ENCODE measurements around the gene NINJ1.

NINJ1 gene

DNA sequence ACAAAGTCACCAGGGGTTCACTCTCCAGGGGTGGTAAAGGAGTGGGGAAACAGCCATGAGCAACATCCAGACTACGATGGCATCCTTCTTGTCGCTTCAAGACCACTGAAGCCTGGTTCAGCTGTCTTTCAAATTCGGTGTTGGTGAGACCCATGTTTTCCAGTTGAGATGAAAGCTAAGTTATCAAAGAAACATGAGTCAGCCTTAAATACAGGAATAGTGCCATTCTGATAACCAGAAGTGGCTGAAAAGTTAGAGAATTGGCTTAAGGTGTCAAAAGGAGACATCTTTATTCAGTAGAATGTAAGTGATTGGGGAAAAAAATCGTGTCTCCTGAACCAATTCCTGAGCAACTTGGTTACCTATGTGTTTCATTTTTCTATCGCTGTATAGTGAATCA, 45.0 kb downstream of the NINJ1 start:
- DNase-seq (ENCODE audit: low read depth in 1 of 2, low spot score in 1 of 2), result no peak
- no peak for TF ChIP-seq JUND (IDR thresholded peaks at IDR 0.05; ENCODE audit: low read depth)
- in situ Hi-C loops (cut with HindIII; ENCODE audit: low pct_unique_long_range_greater_than_20kb, low sequenced_read_pairs), result no loop called here

DNA sequence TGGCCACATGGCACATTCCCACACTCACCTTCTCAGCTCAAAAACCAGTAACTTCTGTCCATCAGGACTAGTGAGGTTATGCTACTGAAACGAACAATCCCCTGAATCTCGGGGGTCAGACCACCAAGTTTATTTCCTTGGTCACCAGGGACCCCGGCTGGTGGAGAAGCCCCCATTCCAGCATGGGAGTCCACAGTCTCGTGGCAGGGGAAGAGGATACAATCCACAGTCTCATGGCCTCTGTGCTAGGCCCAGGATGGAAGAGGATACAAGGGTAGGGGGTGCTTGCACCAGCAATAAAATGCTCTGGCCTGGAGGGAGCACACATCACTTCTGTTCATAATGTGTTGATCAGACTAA, 45.4 kb downstream of the NINJ1 start:
- no peak for TF ChIP-seq JUND (IDR thresholded peaks at IDR 0.05; ENCODE audit: low read depth)
- in situ Hi-C loops (cut with HindIII; ENCODE audit: low pct_unique_long_range_greater_than_20kb, low sequenced_read_pairs), result no loop called here
- DNase-seq (ENCODE audit: low read depth in 1 of 2, low spot score in 1 of 2), result no peak

DNA sequence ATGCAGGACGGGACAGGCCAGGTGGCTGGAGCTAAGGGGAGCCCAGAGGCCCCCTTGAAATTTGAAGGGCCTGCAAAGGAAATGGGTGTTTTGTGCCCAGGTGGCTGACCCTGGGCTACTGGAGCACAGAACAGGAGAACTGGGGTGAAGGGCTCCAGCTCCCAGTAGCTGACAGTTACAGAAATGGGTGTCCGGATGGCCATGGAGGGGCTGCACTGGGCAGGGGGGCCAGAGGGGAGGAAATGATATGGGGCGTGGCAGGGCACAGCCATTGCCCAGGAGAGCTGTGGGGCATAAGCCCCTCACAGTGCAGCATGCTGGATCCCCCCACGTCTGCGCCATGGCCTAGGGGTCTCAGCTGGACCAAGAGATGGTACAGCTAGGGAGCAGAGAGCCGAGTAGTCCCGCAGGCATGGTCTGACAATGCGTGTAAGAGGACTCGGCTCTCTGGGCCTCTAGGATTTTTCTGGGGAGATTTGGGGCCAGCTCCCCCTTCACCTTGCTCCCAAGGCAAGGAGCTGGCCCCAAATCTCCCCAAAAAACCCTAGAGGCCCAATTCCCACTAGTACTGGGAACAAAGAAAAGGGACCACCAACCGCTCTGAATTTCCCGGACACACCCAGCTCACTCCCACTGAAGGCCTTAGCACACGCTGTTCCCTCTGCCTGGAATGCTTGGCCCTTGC, 45.9 kb downstream of the NINJ1 start:
- no peak for DNase-seq (ENCODE audit: low read depth in 1 of 2, low spot score in 1 of 2)
- TF ChIP-seq JUND (IDR thresholded peaks at IDR 0.05; ENCODE audit: low read depth), result no peak
- in situ Hi-C loops (cut with HindIII; ENCODE audit: low pct_unique_long_range_greater_than_20kb, low sequenced_read_pairs), result no loop called here

DNA sequence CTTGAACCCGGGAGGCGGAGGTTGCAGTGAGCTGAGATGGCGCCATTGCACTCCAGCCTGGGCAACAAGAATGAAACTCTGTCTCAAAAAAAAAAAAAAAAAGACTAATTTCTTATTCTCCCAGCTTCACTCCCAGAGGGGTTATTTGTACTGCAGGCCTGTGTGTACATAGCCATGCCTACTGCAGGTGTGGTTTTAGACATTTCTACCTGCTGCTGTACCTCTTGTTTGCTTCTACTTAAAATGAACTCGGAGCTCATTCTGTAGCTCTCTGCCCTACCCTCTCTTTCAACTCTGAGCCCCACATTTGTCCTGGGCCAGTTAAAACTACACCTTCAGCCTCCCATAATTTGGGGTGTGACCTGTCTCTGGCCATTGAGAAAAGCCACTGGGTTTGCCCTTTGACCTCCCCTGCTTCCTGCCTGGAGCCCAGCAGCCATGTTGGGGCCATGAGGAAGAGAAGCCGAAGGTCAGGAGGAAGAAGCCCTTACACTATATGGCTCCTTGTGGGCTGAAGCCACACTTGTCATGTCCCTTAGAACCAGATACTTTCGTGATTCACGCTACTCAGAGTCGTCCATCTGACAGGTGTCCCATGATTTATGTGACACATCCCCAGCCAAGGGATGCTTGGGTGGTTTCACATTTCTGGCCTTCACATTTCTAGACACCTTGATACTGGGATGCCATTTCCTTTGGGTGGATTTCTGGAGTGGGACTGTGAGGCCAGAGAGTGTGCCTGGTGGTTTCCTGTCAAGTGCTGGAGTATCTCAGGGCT, 47.4 kb downstream of the NINJ1 start:
- in situ Hi-C loops (cut with HindIII; ENCODE audit: low pct_unique_long_range_greater_than_20kb, low sequenced_read_pairs), result no loop called here
- no peak for TF ChIP-seq JUND (IDR thresholded peaks at IDR 0.05; ENCODE audit: low read depth)
- no peak for DNase-seq (ENCODE audit: low read depth in 1 of 2, low spot score in 1 of 2)

DNA sequence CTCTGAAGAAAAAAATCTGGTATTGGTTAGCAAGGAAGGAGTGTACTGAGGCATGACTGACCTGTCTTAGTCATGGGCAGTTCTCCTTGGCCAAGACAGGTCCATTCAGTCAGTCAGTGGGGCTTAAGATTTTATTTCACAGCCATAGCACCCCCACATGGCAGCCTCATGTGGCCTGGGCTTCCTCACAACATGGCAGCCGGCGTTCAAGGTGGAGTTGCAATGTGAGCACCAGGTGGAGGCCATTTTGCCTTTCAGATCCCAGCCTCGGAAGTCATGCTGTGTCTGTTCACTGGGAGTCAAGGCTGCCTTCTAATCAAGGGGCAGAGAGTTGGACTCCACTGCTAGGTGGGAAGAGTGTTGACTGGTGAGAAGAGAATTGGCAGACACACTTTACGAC, 48.4 kb downstream of the NINJ1 start:
- in situ Hi-C loops (cut with HindIII; ENCODE audit: low pct_unique_long_range_greater_than_20kb, low sequenced_read_pairs), result no loop called here
- TF ChIP-seq JUND (IDR thresholded peaks at IDR 0.05; ENCODE audit: low read depth), result no peak
- no peak for DNase-seq (ENCODE audit: low read depth in 1 of 2, low spot score in 1 of 2)

DNA sequence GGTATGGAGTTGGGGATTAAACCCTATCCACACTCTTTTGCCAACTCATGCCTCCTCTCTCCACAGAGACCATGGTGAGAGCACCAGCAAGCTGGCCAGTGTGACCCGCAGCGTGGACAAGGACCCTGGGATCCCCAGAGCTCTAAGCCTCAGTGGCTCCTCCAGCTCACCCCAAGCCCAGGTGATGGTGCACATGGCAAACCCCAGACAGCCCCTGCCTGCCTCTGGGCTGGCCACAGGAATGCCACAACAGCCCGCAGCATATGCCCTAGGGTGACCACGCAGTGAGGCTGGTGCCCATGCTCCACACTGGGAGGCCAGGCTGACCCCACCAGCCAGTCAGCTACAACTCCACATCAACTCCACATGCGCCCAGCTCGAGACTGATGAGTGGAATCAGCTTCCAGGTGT, 49.6 kb downstream of the NINJ1 start:
- no peak for TF ChIP-seq JUND (IDR thresholded peaks at IDR 0.05; ENCODE audit: low read depth)
- DNase-seq (ENCODE audit: low read depth in 1 of 2, low spot score in 1 of 2), result no peak
- in situ Hi-C loops (cut with HindIII; ENCODE audit: low pct_unique_long_range_greater_than_20kb, low sequenced_read_pairs), result no loop called here

DNA sequence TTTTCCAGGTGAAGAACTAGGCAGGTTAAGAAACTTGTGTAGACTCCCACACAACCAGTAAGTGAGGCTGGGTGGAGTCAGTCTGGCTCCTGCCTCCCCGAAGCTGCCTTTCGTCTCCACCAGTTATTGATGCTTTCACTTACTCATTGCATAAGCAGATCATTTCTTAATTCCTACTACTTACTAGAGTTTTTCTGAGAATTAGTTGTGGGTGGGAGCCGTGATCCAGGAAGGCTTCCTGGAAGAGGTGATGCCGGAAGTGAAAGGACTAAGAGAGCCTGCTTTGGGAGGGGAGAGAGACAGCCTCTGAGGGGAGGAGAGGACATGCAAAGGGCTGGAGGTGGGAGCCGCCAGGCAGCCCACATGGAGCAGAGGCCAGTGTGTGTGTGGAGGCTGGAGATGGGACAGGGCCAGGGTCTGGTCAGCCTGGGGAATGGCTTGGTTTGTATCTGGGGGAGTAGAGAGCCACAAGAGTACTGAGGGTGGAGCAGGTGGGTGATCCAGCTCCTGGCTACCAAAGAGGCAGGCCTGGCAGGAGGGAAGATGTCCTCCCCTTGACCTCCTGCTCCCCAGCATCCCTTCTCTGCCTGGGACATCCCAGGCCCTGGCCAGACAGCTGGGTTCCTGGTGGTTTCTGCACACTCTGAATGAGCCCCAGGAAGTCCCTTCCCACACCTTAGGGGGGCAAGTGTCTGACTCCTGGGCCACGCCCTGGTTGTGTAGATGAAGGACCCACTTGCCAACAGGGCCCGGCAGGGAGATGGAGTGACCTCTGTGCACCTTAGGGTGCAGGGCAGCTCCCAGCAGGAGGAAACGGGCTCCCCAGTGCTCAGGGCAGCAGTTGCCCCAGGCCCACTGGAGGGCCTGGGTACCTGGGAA, 50.2 kb downstream of the NINJ1 start:
- in situ Hi-C loops (cut with HindIII; ENCODE audit: low pct_unique_long_range_greater_than_20kb, low sequenced_read_pairs), result no loop called here
- no peak for DNase-seq (ENCODE audit: low read depth in 1 of 2, low spot score in 1 of 2)
- no peak for TF ChIP-seq JUND (IDR thresholded peaks at IDR 0.05; ENCODE audit: low read depth)

DNA sequence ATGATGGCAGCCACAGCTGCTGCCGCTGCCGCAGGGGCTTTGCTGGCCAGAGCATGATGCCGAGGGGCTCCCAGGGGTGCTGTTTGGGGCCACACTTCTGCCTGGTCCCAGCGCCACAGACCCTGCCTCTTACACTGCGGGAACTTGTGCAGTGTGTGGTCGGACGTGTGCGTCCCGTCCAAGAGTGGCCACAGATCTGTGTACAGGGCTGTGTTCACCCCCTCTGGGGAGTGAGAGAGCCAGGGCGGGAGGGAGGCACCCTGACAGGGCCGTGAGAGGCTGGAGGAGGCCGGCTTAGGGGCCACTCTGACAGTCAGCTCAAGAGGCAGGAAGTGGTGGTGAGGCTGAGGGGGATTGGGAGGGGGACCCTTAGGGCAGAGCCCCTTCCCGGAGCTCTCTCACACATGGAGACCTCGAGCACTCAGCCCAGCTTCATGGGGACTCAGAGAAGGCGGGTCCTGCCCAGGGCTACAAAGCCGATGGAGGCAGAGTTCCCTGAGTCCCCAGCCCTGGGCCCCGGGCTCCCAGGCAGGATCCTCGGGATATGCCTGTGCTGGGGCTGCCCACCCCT, 51.1 kb downstream of the NINJ1 start:
- in situ Hi-C loops (cut with HindIII; ENCODE audit: low pct_unique_long_range_greater_than_20kb, low sequenced_read_pairs), result no loop called here
- no peak for DNase-seq (ENCODE audit: low read depth in 1 of 2, low spot score in 1 of 2)
- no peak for TF ChIP-seq JUND (IDR thresholded peaks at IDR 0.05; ENCODE audit: low read depth)

DNA sequence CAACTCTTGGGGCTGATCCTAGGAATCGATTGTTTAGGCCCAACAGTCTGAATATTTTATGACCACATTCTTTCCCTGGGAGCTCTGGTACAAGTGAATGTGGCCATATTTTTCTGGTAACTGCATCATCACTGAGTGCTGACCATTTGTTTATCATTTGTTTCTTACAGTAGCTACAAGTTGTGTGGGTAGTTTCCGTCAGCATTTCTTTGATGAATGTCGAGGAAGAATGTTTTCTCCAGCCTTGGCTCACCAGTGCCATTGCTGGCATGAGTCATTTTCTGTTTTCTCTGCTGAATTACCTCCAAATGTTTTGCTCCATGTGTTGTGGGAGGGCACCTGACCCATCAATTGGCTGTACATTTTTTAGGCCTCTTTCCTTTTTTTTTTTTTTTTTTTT, 52.1 kb downstream of the NINJ1 start:
- TF ChIP-seq JUND (IDR thresholded peaks at IDR 0.05; ENCODE audit: low read depth), result no peak
- in situ Hi-C loops (cut with HindIII; ENCODE audit: low pct_unique_long_range_greater_than_20kb, low sequenced_read_pairs), result no loop called here
- no peak for DNase-seq (ENCODE audit: low read depth in 1 of 2, low spot score in 1 of 2)

DNA sequence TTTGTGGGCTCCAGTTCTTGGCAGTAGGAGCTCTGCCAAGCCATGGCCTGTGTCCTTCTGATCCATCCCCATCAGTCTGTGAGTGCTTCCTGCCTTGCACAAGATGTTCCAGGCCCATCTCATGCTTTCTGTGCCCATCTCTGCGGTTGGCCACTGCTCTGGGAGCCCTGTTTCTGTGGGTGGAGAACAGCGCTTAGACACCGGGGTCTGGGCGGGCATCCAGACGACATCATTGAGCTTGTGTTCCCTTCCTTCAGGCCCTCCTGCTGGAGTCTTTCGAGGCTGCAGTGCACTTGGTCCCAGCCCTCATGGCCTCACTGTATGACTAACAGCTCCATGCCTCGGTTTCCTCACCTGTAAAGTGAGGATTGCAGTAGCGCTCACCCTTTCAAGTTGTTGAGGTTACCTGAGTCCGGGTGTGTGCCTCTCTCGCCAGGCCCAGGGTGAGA, 52.9 kb downstream of the NINJ1 start:
- DNase-seq (ENCODE audit: low read depth in 1 of 2, low spot score in 1 of 2), result no peak
- no peak for TF ChIP-seq JUND (IDR thresholded peaks at IDR 0.05; ENCODE audit: low read depth)
- in situ Hi-C loops (cut with HindIII; ENCODE audit: low pct_unique_long_range_greater_than_20kb, low sequenced_read_pairs), result no loop called here

DNA sequence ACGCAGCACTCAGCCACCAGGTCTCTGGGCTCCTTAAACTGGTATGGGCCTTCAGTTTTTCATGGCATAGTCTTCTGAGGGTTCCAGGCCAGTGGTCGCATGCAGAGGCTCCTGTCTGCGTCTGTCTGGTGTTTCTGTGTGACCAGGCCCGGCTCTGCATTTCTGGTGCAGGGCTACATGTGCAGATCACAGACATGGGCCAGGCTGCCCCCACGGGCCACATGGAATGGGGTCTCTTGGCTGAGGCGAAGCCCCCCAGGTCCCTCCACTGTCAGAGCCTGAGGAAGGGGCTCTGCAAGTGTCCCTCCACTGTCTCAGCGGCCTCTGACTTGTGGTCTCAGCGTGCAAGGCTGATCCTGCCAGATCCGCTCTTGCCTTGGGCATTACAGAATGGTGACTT, 53.6 kb downstream of the NINJ1 start:
- in situ Hi-C loops (cut with HindIII; ENCODE audit: low pct_unique_long_range_greater_than_20kb, low sequenced_read_pairs), result no loop called here
- no peak for DNase-seq (ENCODE audit: low read depth in 1 of 2, low spot score in 1 of 2)
- TF ChIP-seq JUND (IDR thresholded peaks at IDR 0.05; ENCODE audit: low read depth), result no peak

DNA sequence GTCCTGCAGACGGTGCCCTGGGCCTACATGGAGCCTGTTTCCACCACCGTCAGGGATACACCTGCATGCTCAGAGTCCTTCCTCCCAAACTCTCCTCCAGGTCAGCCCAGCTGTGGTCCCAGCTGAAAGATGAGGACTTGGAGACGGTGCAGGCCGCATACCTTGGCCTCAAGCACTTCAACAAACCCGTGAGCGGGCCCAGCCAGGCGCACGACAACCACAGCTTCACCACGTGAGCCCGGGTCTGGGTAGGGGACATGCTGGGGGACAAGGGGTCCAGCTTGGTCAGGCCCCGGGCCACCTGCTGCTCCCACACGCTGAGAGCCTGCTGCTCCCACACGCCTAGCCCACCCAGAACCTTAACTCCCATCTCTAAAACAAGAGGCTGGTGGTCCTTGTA, 54.7 kb downstream of the NINJ1 start:
- no peak for DNase-seq (ENCODE audit: low read depth in 1 of 2, low spot score in 1 of 2)
- no peak for TF ChIP-seq JUND (IDR thresholded peaks at IDR 0.05; ENCODE audit: low read depth)
- in situ Hi-C loops (cut with HindIII; ENCODE audit: low pct_unique_long_range_greater_than_20kb, low sequenced_read_pairs), result no loop called here

Data from T47D (cell line).